NK-92 (cell line): Measurements from ENCODE around the gene PROZ.
A peak's percentile ranks its signal among the peaks of the same experiment; 100 is the strongest.

Experiments used
- DNase-seq: peaks from one replicate; lab custom pipeline; 2025; ENCODE audit not compliant: unreplicated experiment; lab: John Stamatoyannopoulos, UW

PROZ gene

GRCh38 chr13:113203507-113204377 is 45.3 kb downstream of the PROZ start:
- no peak for DNase-seq

GRCh38 chr13:113204378-113204734 is 45.9 kb downstream of the PROZ start:
- no peak for DNase-seq

- no peak for DNase-seq
These were observed 47.0 kb downstream of the PROZ start for GRCh38 chr13:113205428-113205931.

- DNase-seq, result no peak
These were observed 49.0 kb downstream of the PROZ start for GRCh38 chr13:113207460-113207859.

GRCh38 chr13:113207890-113208420 is 49.5 kb downstream of the PROZ start:
- DNase-seq, result no peak

- DNase-seq, result peak; percentile 41
These were observed 50.2 kb downstream of the PROZ start, which contains the start of gene PCID2 for GRCh38 chr13:113208421-113209335. TSS of gene PCID2 (minus strand) at chr13:113208669. CDS start at chr13:113208634, 35 bp downstream.

- DNase-seq, result no peak
These were observed 50.9 kb downstream of the PROZ start, which contains the start of gene CUL4A for GRCh38 chr13:113209336-113209758. TSS of gene CUL4A (plus strand) at chr13:113209613. CDS start at chr13:113209628, 15 bp downstream.

- no peak for DNase-seq
These were observed 51.4 kb downstream of the PROZ start for GRCh38 chr13:113209759-113210421.

GRCh38 chr13:113210833-113211232 is 52.4 kb downstream of the PROZ start:
- DNase-seq, result no peak

GRCh38 chr13:113211774-113212173 is 53.3 kb downstream of the PROZ start:
- DNase-seq, result no peak

- DNase-seq, result no peak
These were observed 58.0 kb downstream of the PROZ start for GRCh38 chr13:113216254-113217048.

- DNase-seq, result no peak
These were observed 60.1 kb downstream of the PROZ start for GRCh38 chr13:113218586-113218985.

GRCh38 chr13:113219256-113219940 is 61.0 kb downstream of the PROZ start:
- no peak for DNase-seq

GRCh38 chr13:113220141-113220598 is 61.7 kb downstream of the PROZ start:
- no peak for DNase-seq

GRCh38 chr13:113220877-113221276 is 62.4 kb downstream of the PROZ start:
- DNase-seq, result no peak
